ENCODE data around the gene NID1.
A peak's percentile ranks its signal among the peaks of the same experiment; 100 is the strongest.

The NID1 gene

DNA sequence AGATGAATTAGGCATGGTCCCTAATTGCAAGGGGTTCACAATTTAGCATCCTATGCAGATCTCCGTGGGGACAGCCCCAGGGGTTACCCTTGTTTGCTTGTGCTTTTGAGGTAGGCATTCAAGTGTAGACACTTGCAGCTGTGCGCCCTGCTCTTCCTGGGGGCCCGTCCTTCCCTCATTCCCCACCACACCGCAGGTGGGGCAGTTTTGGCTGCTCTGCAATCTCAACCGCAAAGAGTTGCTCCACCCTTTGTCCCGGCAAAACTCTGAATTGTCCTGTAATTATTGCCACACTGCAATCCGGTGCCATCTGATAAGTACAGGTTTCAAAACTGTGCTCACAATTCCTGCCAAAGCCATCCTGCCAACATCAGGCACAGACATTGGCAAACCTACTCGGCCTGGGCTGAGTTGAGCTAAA, 132.8 kb downstream of the NID1 start:
- WGBS (ENCODE audit: extremely low coverage, insufficient coverage, insufficient read length), result no CpG with 5 or more reads among the region's 8 CpGs
- no peak overlapping the region for H4K12ac ChIP-seq (ENCODE audit: low read depth, low read length)
- H2BK5ac ChIP-seq (ENCODE audit: low read depth, low read length, poor library complexity), result no peak overlapping the region
- H3K79me1 ChIP-seq (ENCODE audit: low read length), result peaks cover 2% of the 10 kb centered on the region
- H2AFZ ChIP-seq (ENCODE audit: insufficient read depth, low read length, poor library complexity), result no peak overlapping the region
- H3K27me3 ChIP-seq (ENCODE audit: insufficient read depth, low read length), result no peaks in the 10 kb centered on the region
- H3K4me3 ChIP-seq (ENCODE audit: low read depth, low read length), result no peak overlapping the region
- H3K4me2 ChIP-seq (ENCODE audit: low read length), result no peak overlapping the region
- H3K4me1 ChIP-seq (ENCODE audit: control insufficient read depth in 1 of 2, insufficient read depth in 2 of 2, low read length in 2 of 2), result peaks cover 8% of the 10 kb centered on the region in 2 experiments
- no peak overlapping the region for H4K8ac ChIP-seq (ENCODE audit: low read depth, low read length)
- H3K9ac ChIP-seq (ENCODE audit: low read length), result no peak overlapping the region
- no peak overlapping the region for H3K27ac ChIP-seq (ENCODE audit: low read depth, low read length)
- no peak for DNase-seq
- no peaks in the 10 kb centered on the region for H3K79me2 ChIP-seq (ENCODE audit: control insufficient read depth, insufficient read depth, low read length, poor library complexity)
- no peak overlapping the region for H3K4ac ChIP-seq (ENCODE audit: low read depth, low read length)
- H2AK5ac ChIP-seq (ENCODE audit: low read length), result no peak overlapping the region
- H2BK120ac ChIP-seq (ENCODE audit: insufficient read depth, low read length, poor library complexity), result no peak overlapping the region
- H3K36me3 ChIP-seq (ENCODE audit: control insufficient read depth in 1 of 2, insufficient read depth in 2 of 2, low read length in 2 of 2), result no peaks in the 10 kb centered on the region
- H3K23ac ChIP-seq (ENCODE audit: low read length), result no peak overlapping the region
- no peak overlapping the region for H2BK12ac ChIP-seq (ENCODE audit: low read length)
- no peak overlapping the region for H4K91ac ChIP-seq (ENCODE audit: low read depth, low read length)
- H3K14ac ChIP-seq (ENCODE audit: low read length), result no peak overlapping the region
- H3K9me3 ChIP-seq (ENCODE audit: insufficient read depth, low read depth, low read length), result peaks cover 1% of the 10 kb centered on the region
- no peak overlapping the region for H3K18ac ChIP-seq (ENCODE audit: low read length)

- no peak overlapping the region for H2BK12ac ChIP-seq (ENCODE audit: low read length)
Observed at GRCh38 chr1:235931171-235931738, 133.6 kb downstream of the NID1 start.

GRCh38 chr1:235930543-235930942, 134.3 kb downstream of the NID1 start:
- no peaks in the 10 kb centered on the region for H3K36me3 ChIP-seq (ENCODE audit: control insufficient read depth in 1 of 2, insufficient read depth in 2 of 2, low read length in 2 of 2)
- H3K18ac ChIP-seq (ENCODE audit: low read length), result no peak overlapping the region
- H3K79me1 ChIP-seq (ENCODE audit: low read length), result peaks cover 2% of the 10 kb centered on the region
- H4K12ac ChIP-seq (ENCODE audit: low read depth, low read length), result no peak overlapping the region
- no peak overlapping the region for H4K91ac ChIP-seq (ENCODE audit: low read depth, low read length)
- DNase-seq, result peak in 1 of 2 donors; percentile 67
- no peak overlapping the region for H3K4me3 ChIP-seq (ENCODE audit: low read depth, low read length)
- H3K27me3 ChIP-seq (ENCODE audit: insufficient read depth, low read length), result no peaks in the 10 kb centered on the region
- H3K79me2 ChIP-seq (ENCODE audit: control insufficient read depth, insufficient read depth, low read length, poor library complexity), result no peaks in the 10 kb centered on the region
- no CpG with 5 or more reads among the region's 8 CpGs for WGBS (ENCODE audit: extremely low coverage, insufficient coverage, insufficient read length)
- H3K14ac ChIP-seq (ENCODE audit: low read length), result no peak overlapping the region
- H4K8ac ChIP-seq (ENCODE audit: low read depth, low read length), result no peak overlapping the region
- no peak overlapping the region for H2BK12ac ChIP-seq (ENCODE audit: low read length)
- H3K23ac ChIP-seq (ENCODE audit: low read length), result no peak overlapping the region
- no peak overlapping the region for H2AFZ ChIP-seq (ENCODE audit: insufficient read depth, low read length, poor library complexity)
- no peak overlapping the region for H2BK5ac ChIP-seq (ENCODE audit: low read depth, low read length, poor library complexity)
- peaks cover 1% of the 10 kb centered on the region for H3K9me3 ChIP-seq (ENCODE audit: insufficient read depth, low read depth, low read length)
- H3K4me1 ChIP-seq (ENCODE audit: control insufficient read depth in 1 of 2, insufficient read depth in 2 of 2, low read length in 2 of 2), result peaks cover 8% of the 10 kb centered on the region in 2 experiments
- no peak overlapping the region for H3K4me2 ChIP-seq (ENCODE audit: low read length)
- H3K4ac ChIP-seq (ENCODE audit: low read depth, low read length), result no peak overlapping the region
- H2BK120ac ChIP-seq (ENCODE audit: insufficient read depth, low read length, poor library complexity), result no peak overlapping the region
- no peak overlapping the region for H2AK5ac ChIP-seq (ENCODE audit: low read length)
- H3K9ac ChIP-seq (ENCODE audit: low read length), result no peak overlapping the region
- no peak overlapping the region for H3K27ac ChIP-seq (ENCODE audit: low read depth, low read length)

More at GRCh38 chr1:235931171-235931738, 133.6 kb downstream of the NID1 start:
- no peak overlapping the region for H3K9ac ChIP-seq (ENCODE audit: low read length)
- no peak overlapping the region for H3K4me2 ChIP-seq (ENCODE audit: low read length)
- no peak overlapping the region for H4K91ac ChIP-seq (ENCODE audit: low read depth, low read length)
- peaks cover 8% of the 10 kb centered on the region in 2 experiments for H3K4me1 ChIP-seq (ENCODE audit: control insufficient read depth in 1 of 2, insufficient read depth in 2 of 2, low read length in 2 of 2)
- no peak for DNase-seq
- H3K9me3 ChIP-seq (ENCODE audit: insufficient read depth, low read depth, low read length), result peaks cover 1% of the 10 kb centered on the region
- H3K4ac ChIP-seq (ENCODE audit: low read depth, low read length), result no peak overlapping the region
- H2AK5ac ChIP-seq (ENCODE audit: low read length), result no peak overlapping the region
- H2BK5ac ChIP-seq (ENCODE audit: low read depth, low read length, poor library complexity), result no peak overlapping the region
- no peak overlapping the region for H3K14ac ChIP-seq (ENCODE audit: low read length)
- no peak overlapping the region for H3K27ac ChIP-seq (ENCODE audit: low read depth, low read length)
- peaks cover 2% of the 10 kb centered on the region for H3K79me1 ChIP-seq (ENCODE audit: low read length)
- WGBS (ENCODE audit: extremely low coverage, insufficient coverage, insufficient read length), result no CpG with 5 or more reads among the region's 8 CpGs
- H4K8ac ChIP-seq (ENCODE audit: low read depth, low read length), result no peak overlapping the region
- no peak overlapping the region for H2AFZ ChIP-seq (ENCODE audit: insufficient read depth, low read length, poor library complexity)
- H2BK120ac ChIP-seq (ENCODE audit: insufficient read depth, low read length, poor library complexity), result no peak overlapping the region
- no peak overlapping the region for H3K23ac ChIP-seq (ENCODE audit: low read length)
- H3K18ac ChIP-seq (ENCODE audit: low read length), result no peak overlapping the region
- no peak overlapping the region for H3K4me3 ChIP-seq (ENCODE audit: low read depth, low read length)
- H3K27me3 ChIP-seq (ENCODE audit: insufficient read depth, low read length), result no peaks in the 10 kb centered on the region
- H4K12ac ChIP-seq (ENCODE audit: low read depth, low read length), result no peak overlapping the region
- no peaks in the 10 kb centered on the region for H3K79me2 ChIP-seq (ENCODE audit: control insufficient read depth, insufficient read depth, low read length, poor library complexity)
- H3K36me3 ChIP-seq (ENCODE audit: control insufficient read depth in 1 of 2, insufficient read depth in 2 of 2, low read length in 2 of 2), result no peaks in the 10 kb centered on the region

GRCh38 chr1:235929216-235929615, 135.7 kb downstream of the NID1 start:
- H3K27me3 ChIP-seq (ENCODE audit: insufficient read depth, low read length), result no peaks in the 10 kb centered on the region
- H3K23ac ChIP-seq (ENCODE audit: low read length), result no peak overlapping the region
- H3K4ac ChIP-seq (ENCODE audit: low read depth, low read length), result no peak overlapping the region
- H2BK5ac ChIP-seq (ENCODE audit: low read depth, low read length, poor library complexity), result no peak overlapping the region
- H2BK12ac ChIP-seq (ENCODE audit: low read length), result no peak overlapping the region
- H3K4me1 ChIP-seq (ENCODE audit: control insufficient read depth in 1 of 2, insufficient read depth in 2 of 2, low read length in 2 of 2), result peaks cover 8 to 10% of the 10 kb centered on the region in 2 experiments
- no peak overlapping the region for H3K14ac ChIP-seq (ENCODE audit: low read length)
- peaks cover 1% of the 10 kb centered on the region for H3K9me3 ChIP-seq (ENCODE audit: insufficient read depth, low read depth, low read length)
- no peak overlapping the region for H4K8ac ChIP-seq (ENCODE audit: low read depth, low read length)
- H3K27ac ChIP-seq (ENCODE audit: low read depth, low read length), result no peak overlapping the region
- no peaks in the 10 kb centered on the region for H3K79me2 ChIP-seq (ENCODE audit: control insufficient read depth, insufficient read depth, low read length, poor library complexity)
- no peak overlapping the region for H4K12ac ChIP-seq (ENCODE audit: low read depth, low read length)
- no peak overlapping the region for H2AFZ ChIP-seq (ENCODE audit: insufficient read depth, low read length, poor library complexity)
- H2BK120ac ChIP-seq (ENCODE audit: insufficient read depth, low read length, poor library complexity), result no peak overlapping the region
- peaks cover 2% of the 10 kb centered on the region for H3K79me1 ChIP-seq (ENCODE audit: low read length)
- WGBS (ENCODE audit: extremely low coverage, insufficient coverage, insufficient read length), result no CpG with 5 or more reads among the region's 4 CpGs
- H2AK5ac ChIP-seq (ENCODE audit: low read length), result no peak overlapping the region
- H3K36me3 ChIP-seq (ENCODE audit: control insufficient read depth in 1 of 2, insufficient read depth in 2 of 2, low read length in 2 of 2), result no peaks in the 10 kb centered on the region
- H3K9ac ChIP-seq (ENCODE audit: low read length), result no peak overlapping the region
- no peak overlapping the region for H3K4me2 ChIP-seq (ENCODE audit: low read length)
- DNase-seq, result no peak
- no peak overlapping the region for H3K18ac ChIP-seq (ENCODE audit: low read length)
- no peak overlapping the region for H4K91ac ChIP-seq (ENCODE audit: low read depth, low read length)
- no peak overlapping the region for H3K4me3 ChIP-seq (ENCODE audit: low read depth, low read length)

Measured in trophoblast cell (in vitro differentiated cells and primary cell).